Body of pancreas (tissue), 4 donors: ENCODE results near the gene ST3GAL6.

Experiments
- CTCF ChIP-seq, 7 experiments: fragments of 450-650 bp in 4 of 7; fragments of 200-600 bp in 3 of 7; sonication (generic) in 3 of 7; IDR thresholded peaks; one replicate each; pipeline ENCODE4 v1.5.1; 2016 to 2019; ENCODE audit warnings: antibody characterized with exemption in 7 of 7
- POLR2A ChIP-seq, 3 donors: fragments of 450-650 bp; IDR thresholded peaks; one replicate each; pipeline ENCODE4 v1.6.1; 2016; ENCODE audit warnings: antibody characterized with exemption in 3 of 3, mild to moderate bottlenecking in 2 of 3

- no peak for TF ChIP-seq CTCF (IDR thresholded peaks at IDR 0.05)
- no peak for TF ChIP-seq POLR2A (IDR thresholded peaks at IDR 0.05)
Measured at GRCh38 chr3:98782824-98783500, 19.8 kb downstream of the ST3GAL6 start.
